CMK (cell line): ENCODE data around the gene MYLK.

Experiments used
- DNase-seq: peaks from one replicate; pipeline ENCODE4 v3.0.0-alpha.2; 2010; ENCODE audit warnings: low read depth

MYLK gene

DNA sequence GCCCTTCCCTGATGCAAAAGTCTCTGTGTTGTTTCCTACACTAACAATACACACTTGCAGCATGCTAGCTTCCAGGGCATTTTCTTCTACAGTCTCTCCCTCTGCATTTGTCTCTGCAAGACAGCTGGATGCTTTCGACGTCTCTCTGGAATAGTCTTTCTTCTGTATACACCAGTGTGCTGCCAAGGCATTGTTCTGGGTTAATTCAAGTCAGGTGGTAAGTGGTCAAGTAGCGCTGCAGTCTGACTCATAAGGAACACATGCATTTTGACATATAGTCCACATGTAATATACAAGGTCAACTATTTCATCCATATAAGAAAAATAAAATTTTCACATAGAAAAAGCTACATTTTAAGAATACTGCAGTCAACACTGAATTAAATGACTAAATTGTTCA lies 92.7 kb downstream of the MYLK start:
- DNase-seq: no peak

DNA sequence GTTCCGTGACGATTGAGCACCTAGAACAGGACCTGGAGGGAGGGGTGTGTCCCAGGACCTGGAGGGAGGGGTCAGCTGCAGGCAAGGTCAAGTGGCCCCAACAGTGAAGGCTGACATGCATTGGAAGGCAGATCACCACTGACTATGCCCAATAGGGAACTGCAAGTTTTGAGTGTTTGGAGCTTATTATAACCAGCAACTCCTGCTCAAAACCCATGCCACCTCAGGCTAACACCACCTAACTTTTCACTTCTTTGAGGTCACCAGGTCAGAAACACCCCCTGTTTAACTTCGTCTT lies 93.1 kb downstream of the MYLK start:
- DNase-seq: no peak

DNA sequence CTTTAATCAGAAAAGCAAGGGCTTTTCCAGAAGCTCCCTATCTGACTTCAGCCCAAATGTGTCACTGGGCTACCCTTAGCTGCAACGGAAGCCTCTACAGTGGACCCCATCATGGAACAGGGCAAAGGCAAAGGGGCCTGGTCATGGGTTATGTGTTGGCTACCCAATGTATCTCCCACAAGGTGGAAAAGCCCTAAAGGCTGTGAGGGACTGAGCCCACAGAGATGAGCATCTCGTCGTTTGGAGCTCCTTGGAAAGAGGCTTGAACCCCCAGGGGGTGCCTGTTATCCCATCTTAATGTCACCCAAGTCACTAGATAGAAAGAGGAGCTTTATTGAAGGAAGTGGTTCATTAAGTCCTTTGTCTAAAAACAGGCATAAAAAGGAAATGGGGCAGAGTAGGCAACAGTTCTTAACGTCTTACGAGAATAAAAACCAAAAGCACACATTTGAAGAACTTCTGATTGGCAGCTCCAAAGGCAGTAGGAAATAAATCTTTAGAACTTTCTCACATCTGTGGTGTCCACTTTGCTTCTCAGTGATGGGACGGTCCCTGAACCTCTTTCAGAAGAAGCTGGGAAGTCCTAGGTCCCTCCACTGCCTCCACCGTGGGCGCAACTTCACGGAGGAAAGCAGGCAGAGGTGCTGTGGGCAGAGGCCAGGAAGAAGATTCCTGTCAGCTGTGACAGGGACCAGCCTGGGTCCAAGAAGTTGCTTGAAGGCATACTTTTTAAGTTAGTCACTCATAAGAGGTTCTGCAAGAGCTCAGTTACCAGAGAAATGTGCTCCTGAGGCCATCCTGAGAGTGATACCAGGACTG lies 93.7 kb downstream of the MYLK start:
- DNase-seq: no peak

DNA sequence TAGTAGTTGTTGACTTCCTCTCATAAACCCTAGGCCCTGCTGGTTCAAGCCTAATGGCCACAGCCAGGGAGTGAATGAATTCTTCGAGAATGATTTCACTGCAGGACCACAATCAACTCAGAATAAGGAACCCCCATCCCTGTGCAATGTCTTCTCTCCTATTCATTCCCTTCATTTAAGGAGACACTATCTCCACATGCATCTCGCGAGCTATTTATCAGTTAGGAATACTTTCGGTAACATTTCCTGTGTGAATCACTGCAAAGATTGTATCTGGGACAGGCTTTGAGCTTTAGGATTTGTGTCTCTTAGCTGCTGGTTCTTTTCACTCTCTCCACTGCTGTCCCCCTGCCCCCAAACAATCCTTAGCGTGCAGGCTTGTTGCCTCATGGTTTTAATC lies 94.4 kb downstream of the MYLK start:
- DNase-seq: no peak

DNA sequence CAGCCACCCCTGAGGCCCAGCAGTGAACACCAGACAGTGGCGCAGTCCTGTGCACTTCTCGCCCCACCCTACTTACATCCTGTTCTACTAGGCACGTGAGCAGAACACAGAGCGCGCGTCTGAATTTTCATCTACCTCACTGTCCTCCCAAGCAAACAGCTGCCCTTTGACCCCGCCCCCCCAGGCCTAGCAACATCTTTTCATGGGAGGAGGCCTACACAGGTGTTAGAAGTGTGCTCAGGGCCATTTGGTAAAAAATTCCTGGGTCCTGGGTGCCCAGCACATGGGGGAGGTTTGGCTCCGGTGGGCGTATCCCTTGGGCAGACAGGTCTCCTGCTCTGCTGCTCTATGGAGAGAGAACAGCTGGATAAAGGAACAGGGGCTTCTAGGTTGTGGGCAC lies 95.0 kb downstream of the MYLK start:
- DNase-seq: no peak

DNA sequence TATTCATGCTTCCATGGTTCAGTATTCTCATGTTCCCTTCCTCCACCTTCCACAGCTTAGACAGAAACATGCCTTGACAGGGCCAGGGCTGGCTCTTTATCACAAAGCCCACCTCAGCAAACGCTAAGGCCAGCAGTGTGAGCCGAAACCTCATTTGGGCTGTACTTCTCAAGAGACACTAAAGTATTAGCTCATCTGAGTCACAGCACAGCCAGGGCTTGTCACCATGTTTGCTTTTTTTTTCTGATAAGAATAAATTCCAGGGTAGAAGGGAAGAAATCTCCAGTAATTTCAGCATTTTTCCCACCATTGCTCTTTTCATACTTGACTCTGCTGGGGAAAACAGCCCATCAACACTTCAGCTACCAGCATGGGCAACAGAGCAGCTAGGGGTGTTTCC lies 95.4 kb downstream of the MYLK start:
- DNase-seq: no peak

DNA sequence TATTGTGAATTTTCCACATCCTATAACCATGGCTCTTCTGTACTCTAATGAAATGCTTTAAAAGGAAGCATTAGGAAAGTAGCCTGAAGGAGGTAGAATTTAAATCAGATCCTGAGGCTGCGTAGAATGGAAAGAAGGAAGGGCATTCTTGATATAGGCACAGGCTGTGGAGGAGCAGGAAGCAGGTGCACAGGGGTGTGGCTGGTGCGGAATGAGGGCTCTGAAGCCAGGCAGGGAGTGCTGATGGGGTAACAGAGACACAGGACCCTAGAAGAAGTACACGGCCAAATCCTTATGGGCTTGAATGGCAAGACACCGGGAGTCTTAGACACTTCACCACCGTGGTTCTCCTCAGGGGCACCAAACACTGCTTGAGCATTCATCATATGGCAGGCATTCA lies 97.0 kb downstream of the MYLK start:
- DNase-seq: no peak

DNA sequence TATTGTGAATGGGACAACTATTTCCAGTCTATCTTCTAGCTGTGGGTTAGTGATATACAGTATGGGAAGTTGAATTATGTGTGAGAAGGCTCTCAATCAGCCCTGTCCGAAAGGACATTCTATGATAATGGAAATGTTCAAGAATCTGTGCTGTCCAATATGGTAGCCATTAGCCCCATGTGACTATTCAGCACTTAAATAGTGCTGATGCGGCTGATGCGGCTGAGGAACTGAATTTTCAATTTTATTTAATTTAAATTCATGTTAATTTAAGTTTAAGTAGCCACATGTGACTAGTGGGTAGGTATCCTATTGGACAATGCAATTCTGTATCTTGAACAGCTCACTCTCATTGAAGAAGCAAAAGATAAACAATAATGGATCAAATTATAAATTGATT lies 98.5 kb downstream of the MYLK start:
- DNase-seq: no peak

DNA sequence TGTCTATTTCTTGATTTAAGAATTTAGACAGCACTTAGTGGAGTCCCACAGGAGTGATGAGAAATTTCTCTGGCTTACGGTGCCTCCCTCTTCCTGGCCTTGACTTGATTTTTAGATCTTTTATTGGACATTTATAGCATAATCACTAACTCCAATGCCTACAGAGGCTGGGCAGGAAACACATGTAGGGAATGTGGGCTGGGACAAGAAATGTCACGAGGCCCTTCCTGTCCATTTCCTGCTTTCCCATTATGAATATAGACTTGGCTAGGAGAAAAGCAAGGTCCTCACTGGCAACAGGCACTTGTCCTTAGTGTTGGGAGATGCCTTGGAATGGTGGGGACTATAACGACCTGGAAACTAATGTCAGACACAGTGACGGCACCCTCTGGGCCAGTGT lies 100.3 kb downstream of the MYLK start:
- no peak for DNase-seq

DNA sequence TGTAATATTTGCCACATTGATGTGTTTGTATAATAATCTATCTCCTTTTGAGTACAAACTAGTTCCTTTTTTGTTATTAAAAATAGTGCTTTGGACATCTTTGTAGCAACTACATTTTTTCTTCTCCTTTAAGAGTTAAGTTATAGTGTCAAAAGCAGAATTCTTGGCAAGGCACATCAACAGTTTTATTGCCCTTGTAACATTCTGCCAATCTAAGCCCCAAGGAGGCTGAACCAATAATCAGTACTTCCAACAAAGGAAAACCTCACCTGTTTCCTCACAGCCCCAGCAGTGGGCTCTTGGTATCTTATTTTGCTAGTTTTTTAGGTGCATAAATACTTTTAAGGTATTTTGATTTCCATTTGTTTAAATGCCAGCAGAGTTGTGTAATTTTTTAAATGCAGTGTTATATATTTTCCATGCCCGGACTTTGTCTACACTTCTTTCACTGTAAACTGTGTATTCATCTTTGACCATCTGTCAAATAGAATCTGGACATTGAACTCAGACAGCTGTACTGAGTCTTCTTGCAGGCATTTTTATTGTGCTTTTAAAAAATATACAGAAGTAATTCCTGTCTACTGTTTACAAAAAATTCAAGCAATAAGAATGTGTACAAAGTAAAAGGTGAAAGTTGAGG lies 101.0 kb downstream of the MYLK start:
- no peak for DNase-seq

DNA sequence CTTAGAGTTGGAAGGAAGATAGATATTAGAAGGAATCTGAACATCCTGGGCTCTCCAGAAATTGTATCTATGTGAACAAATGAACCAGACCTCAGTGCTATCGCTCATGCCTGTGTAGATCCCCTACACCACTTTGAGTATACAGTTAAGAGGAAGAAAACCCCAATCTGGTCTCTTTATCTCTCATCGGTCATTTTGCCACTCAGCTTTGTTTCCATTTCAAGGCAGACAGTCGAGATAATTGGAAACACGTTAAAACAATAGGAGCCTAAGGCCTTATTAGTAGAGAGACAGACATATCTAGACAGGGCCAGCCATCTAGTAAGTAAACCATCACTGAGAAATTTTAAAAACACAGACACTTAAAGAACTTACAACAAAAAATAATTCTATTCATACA lies 101.6 kb downstream of the MYLK start:
- no peak for DNase-seq

DNA sequence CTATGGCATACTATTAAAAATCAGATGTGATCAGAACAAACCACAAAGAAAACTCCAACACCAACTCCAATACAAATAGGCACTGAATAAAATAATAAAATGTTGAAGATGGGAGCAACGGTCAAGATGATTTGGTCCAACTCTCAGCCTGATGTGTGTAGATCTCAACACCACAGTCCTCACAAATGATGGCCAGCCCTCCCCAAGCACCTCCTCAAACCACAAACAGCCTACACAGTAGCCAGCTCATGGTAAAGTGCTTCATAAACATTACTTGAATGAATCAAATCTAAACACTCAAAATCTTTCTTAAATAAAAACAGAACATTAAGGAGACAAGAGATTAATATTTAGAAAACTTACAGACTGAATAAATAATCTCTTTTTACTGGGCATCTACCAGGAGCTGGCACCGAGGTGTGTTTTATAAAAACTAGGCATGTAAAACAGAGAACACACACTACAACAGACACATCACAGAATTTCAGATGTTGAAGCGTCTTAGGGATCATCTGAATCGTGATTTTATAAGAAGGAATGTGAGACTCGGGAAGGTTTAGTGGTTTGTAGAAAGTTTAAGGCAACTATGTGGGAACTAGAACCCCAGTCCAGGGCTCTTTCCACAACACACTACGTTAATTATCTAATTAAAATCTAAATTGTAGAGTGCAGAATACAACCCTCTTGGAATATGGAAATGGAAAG lies 102.4 kb downstream of the MYLK start:
- DNase-seq: no peak

DNA sequence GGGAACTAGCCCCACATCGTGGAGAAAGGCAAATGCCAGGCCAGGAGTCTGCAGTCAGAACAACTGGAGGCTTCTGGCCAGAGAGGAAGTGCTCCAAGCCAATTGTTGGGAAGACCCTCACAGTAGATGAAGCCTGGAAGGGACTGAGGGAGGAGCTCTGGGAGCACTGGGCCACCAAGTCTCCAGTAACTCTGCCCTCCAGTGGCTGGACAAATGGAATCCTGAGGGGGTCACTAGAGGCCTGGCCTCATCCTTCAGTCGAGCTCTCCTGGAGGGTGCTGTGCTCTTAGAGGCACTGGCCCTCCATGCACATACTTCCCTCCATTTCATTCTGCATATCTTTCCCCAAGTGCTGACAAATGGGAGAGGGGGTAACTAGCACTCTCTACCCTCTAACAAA lies 103.0 kb downstream of the MYLK start:
- DNase-seq: no peak

DNA sequence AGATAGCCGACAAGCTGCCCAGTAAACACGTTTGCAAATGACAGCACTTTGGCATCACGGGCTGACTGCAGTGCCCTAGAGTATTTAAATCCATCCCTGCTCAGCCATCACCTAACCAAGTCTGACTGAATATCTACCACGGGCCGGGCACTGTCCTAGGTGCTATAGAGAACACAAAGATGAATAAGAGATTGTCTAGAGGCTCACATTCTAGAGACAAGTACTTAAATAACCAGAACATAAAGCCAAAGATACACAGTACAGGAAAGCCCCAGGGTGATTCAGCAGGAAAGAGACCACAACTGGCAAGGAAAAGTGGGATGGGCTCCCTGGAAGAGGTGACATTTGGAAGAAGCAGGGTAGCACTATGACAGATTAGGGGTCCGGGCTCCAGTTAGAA lies 103.5 kb downstream of the MYLK start:
- no peak for DNase-seq

DNA sequence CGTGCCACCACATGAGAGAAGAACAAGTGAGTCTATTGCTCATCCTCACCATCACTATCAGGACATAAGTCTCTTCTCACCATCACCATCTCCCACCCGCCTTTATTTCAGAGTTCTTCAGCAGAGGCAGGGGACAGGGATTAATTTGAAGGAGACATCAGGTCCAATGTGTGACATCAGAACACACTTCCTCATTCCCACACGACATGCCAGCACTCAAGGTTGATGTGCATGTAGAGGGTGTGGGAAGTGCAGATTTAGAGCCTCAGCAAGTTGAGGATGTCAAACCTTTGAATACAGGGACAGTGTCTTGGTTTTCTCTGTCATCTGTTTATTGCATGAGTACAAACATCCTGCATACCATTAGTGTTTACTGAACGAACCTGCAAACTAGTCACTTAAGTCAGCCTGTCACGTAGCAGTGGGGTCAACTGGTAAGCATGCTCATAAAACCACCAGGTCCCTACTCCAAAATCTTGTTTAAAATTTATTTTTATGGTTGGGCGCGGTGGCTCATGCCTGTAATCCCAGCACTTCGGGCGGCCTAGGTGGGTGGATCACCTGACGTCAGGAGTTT lies 104.4 kb downstream of the MYLK start:
- no peak for DNase-seq

DNA sequence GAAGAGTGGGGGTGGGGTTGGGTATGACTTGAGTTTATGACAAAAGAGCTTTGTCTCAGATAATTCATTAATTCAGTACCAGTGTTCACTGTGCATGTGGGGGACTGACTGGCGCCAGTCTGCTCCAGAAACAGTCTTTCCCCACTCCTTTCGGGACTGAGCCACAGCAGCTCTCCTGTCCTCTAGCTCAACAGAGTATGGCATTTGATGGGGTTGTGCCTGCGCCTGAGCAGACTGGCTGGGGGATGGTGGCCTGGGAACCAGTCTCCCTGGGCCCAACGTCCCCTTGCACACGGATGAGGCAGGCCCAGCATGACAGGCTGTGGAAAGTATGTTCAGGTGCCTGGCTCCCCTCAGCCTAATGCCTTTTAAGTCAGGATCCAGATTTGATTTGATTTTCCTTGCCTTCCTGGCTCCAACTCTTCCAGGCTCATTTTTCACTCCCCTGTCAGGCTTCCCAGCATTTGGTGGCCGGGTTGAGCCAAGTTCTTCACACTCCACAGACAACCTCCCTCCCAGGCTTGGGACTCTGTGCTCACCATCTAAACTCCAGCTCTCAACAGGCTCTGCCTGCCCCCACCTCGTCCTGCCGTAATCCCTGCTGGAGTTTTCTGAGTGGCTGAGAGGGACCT lies 105.0 kb downstream of the MYLK start:
- DNase-seq: no peak

DNA sequence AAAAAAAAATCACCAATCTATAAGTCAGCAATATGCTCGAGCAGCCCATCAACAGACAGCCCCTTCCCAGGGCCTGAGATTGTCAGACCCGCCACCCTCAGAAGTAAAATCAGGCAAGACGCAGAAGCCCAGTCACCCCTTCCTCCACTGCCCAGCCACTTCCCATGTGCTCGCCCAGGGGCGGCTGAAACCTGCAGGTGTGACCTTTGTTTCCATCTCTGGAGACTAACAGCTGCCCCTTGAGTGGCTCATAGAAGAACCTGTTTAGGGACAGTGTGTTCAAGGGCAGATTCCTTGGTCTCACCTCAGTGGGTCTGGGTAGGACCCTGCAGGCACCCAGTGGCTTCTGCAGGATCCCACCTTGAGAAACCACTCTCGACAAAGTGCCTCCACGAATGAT lies 105.6 kb downstream of the MYLK start:
- DNase-seq: no peak

DNA sequence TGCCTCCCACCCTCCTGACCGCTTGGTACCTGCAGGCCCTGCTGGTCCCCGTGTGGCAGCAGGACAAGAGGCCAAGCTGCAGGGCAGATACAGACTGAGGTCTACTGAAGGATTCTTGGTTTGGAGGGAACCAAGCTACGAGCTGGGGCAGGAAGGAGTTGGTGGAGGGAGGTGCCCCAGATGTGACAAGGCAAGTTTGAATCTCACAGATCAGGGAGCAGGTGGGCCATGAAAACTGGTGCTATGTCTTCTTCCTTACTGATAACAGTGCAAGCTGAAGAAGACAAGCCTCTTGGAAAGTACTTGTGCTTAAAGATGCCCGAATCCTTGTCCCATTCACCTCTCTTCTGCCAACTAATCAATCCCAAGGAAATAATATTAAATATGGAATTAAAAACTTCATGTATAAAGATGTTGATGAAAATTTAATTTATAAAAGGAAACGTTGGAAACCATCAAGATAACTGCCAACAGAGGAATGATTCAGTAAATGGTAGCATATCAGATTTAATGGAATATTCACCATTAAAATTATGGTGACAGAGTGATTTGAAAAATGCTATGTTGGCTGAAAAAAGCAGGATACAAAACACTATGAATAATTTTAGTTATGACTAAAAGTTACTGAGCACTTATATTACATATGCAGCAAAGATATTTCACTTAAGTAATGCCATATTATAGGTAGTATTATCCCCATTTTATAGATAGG lies 107.9 kb downstream of the MYLK start:
- no peak for DNase-seq

DNA sequence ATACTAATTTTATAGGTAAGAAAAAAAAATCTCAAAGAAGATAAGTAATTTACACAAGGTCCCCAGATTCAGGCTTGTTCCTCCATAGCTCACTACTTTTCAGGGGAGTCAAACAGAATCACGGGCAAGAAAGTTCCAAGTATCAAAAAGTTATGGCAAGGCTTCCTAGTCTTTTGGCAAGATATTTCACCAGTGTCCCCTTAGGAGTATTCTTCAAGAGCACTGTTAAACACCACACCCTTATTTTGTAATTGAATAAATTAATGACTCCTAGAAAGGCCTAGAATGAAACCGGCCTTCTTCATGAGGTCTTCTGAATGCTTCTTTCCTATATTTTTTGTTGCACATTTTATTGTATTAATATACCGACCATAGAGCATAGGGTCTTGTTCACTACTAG lies 109.7 kb downstream of the MYLK start:
- DNase-seq: no peak

DNA sequence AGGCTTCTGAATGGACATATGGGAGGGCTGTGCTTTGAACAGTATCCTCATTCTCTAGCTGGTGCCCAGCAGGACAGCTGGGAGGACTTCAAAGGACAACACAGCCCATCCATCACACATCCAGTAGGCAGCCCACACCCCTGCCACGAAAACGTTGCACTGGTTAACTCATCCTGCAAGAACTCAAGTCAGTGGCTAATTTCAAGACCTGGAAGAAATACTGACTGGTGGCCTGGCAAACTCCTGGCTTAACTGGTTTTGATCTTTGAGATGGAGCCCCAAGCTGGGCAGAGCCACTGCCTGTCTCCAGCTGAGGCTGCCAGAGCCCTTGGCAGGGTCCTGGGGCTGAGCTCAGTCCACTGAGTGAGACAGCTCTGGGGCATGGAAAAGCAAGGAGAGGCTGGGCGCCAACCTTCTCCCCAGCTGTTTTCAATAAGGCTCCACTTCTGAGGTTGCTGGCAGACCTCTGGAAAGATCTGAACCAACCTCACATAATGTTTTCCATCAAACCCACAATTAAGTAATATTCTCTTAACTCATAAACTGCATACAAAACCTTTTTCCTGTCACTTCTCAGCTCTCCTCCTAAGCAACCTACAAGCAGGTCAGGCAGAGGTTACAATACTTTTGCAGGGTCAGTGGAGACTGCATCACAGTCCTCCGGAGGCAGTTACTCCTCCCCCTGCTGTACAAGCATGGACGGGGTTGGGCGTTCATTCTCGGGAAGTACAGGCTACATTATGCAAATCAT lies 110.3 kb downstream of the MYLK start:
- DNase-seq: no peak

DNA sequence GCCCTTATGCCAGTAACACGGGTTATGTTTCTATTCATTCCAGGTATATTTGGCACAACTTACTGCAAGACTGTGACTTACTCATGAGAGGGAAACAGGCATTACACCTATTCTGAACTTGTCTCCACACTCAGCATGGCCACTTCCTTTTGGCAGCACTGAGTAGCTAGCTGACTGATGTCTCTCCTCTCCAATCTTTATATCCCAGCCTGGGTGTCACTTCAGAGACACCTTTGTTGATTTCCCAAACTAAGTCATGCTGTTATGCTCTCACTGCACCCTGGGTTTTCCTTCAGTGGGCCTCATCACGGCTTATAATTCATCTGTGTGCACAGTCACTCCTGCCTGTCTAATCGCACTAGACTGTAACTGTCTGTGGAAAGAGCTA lies 114.8 kb downstream of the MYLK start:
- no peak for DNase-seq
